GM19397 (cell line): ENCODE results near the gene ZMAT5.
"Not testable (repeated sequence)": the region's sequence is repeated elsewhere in the genome, so short reads cannot be mapped to it uniquely, and the experiment has no call there.

Experiments used
- ATAC-seq: cut with Tn5 transposase; IDR thresholded peaks from one replicate; pipeline ENCODE4 v1.9.1; 2021; ENCODE audit warnings: mild to moderate bottlenecking, moderate library complexity; ENCODE audit not compliant: unreplicated experiment

ZMAT5 gene

GRCh38 chr22:29754658-29755395 is 12.0 kb downstream of the ZMAT5 start:
- not testable (repeated sequence) for ATAC-seq

GRCh38 chr22:29753808-29754657 is 12.8 kb downstream of the ZMAT5 start:
- ATAC-seq, result no peak

GRCh38 chr22:29751669-29752068 is 15.1 kb downstream of the ZMAT5 start:
- ATAC-seq, result no peak

- no peak for ATAC-seq
These were observed 16.0 kb downstream of the ZMAT5 start for GRCh38 chr22:29750559-29751538.

- ATAC-seq, result no peak
These were observed 16.8 kb downstream of the ZMAT5 start for GRCh38 chr22:29750029-29750428.

- no peak for ATAC-seq
These were observed 18.4 kb downstream of the ZMAT5 start for GRCh38 chr22:29748248-29748893.

GRCh38 chr22:29747832-29748231 is 19.0 kb downstream of the ZMAT5 start:
- ATAC-seq, result no peak

GRCh38 chr22:29744902-29745301 is 21.9 kb downstream of the ZMAT5 start:
- no peak for ATAC-seq

GRCh38 chr22:29742326-29742725 is 24.5 kb downstream of the ZMAT5 start:
- no peak for ATAC-seq

- ATAC-seq, result no peak
These were observed 24.9 kb downstream of the ZMAT5 start for GRCh38 chr22:29741926-29742325.

GRCh38 chr22:29740216-29740615 is 26.6 kb downstream of the ZMAT5 start:
- ATAC-seq, result no peak

- no peak for ATAC-seq
These were observed 27.4 kb downstream of the ZMAT5 start for GRCh38 chr22:29739346-29739875.

GRCh38 chr22:29738118-29738815 is 28.5 kb downstream of the ZMAT5 start:
- ATAC-seq, result no peak

GRCh38 chr22:29737251-29738117 is 29.3 kb downstream of the ZMAT5 start:
- no peak for ATAC-seq

GRCh38 chr22:29735416-29735815 is 31.4 kb downstream of the ZMAT5 start:
- no peak for ATAC-seq

GRCh38 chr22:29734838-29735237 is 32.0 kb downstream of the ZMAT5 start:
- ATAC-seq, result no peak

GRCh38 chr22:29734406-29734805 is 32.4 kb downstream of the ZMAT5 start:
- no peak for ATAC-seq

GRCh38 chr22:29733362-29734201 is 33.2 kb downstream of the ZMAT5 start:
- no peak for ATAC-seq
